K562 (cell line): ENCODE data around the gene RAI14. TPM values are rescaled to one million over a fixed set of nuclear protein-coding genes. Genes with fewer than 3 reads are reported as not detected.

ENCODE experiments used
- BDP1 ChIP-seq: IDR thresholded peaks from 3 replicates; pipeline ENCODE4 v1.6.1; 2011; ENCODE audit not compliant: insufficient read length, insufficient read depth
- CBFA2T3 ChIP-seq: fragments of 450-650 bp; IDR thresholded peaks from 2 replicates; pipeline ENCODE4 v1.6.1; 2017
- CEBPG ChIP-seq, 3 experiments: fragments of 200-800 bp in 1 of 3; sonication (Bioruptor generic) in 1 of 3; sonication (generic) in 1 of 3; formaldehyde crosslinking in 1 of 3; IDR thresholded peaks in 2 of 3; conservative IDR thresholded peaks in 1 of 3; 2 replicates each; pipeline versions ENCODE4 v1.6.1 to v1.8.0; 2016 to 2022; ENCODE audit warnings: missing compliant biosample characterization in 2 of 3, missing genetic modification characterization in 2 of 3, mild to moderate bottlenecking in 1 of 3, missing genetic modification reagents in 1 of 3
- CGGBP1 ChIP-seq: fragments of 250-450 bp; sonication (Bioruptor Pico); IDR thresholded peaks from 2 replicates; pipeline ENCODE4 v1.9.0; 2021; ENCODE audit warnings: mild to moderate bottlenecking
- CREBBP ChIP-seq: IDR thresholded peaks from one replicate; pipeline ENCODE4 v1.6.1; 2012; ENCODE audit warnings: low read depth, mild to moderate bottlenecking, control low read depth, inconsistent platforms, low read length
- E2F6 ChIP-seq, 2 experiments: IDR thresholded peaks; 2 replicates each; pipeline ENCODE4 v1.6.1; 2011; ENCODE audit warnings: borderline replicate concordance in 1 of 2, control low read depth in 1 of 2, low read depth in 1 of 2, low read length in 1 of 2, mild to moderate bottlenecking in 1 of 2, mixed read lengths in 1 of 2, moderate library complexity in 1 of 2; ENCODE audit not compliant: insufficient read depth in 1 of 2, insufficient read length in 1 of 2, poor library complexity in 1 of 2, severe bottlenecking in 1 of 2; ENCODE audit errors: extremely low read depth in 1 of 2
- FOXO4 ChIP-seq: fragments of 450-650 bp; formaldehyde crosslinking; IDR thresholded peaks from 2 replicates; pipeline ENCODE4 v1.4.0; 2020; ENCODE audit warnings: mild to moderate bottlenecking, moderate library complexity
- HOMEZ ChIP-seq: fragments of 250-450 bp; sonication (Bioruptor Pico); IDR thresholded peaks from 2 replicates; pipeline ENCODE4 v1.4.0; 2020; ENCODE audit warnings: mild to moderate bottlenecking, moderate library complexity
- PBX2 ChIP-seq, 2 experiments: IDR thresholded peaks in 1 of 2; conservative IDR thresholded peaks in 1 of 2; 2 replicates each; pipeline ENCODE4 v1.6.1; 2016; ENCODE audit warnings: low read depth in 2 of 2, mild to moderate bottlenecking in 1 of 2, missing compliant biosample characterization in 1 of 2, missing genetic modification characterization in 1 of 2, moderate library complexity in 1 of 2
- POU5F1 ChIP-seq: fragments of 150-350 bp; IDR thresholded peaks from 2 replicates; pipeline ENCODE4 v1.6.1; 2014; ENCODE audit warnings: borderline replicate concordance, low read length, low read depth, mild to moderate bottlenecking; ENCODE audit not compliant: partially characterized antibody
- RBM14 ChIP-seq: fragments of 200-400 bp; formaldehyde crosslinking; IDR thresholded peaks from 2 replicates; pipeline ENCODE4 v1.6.1; 2018; ENCODE audit warnings: low read depth, mild to moderate bottlenecking, low read length, moderate library complexity, borderline replicate concordance; ENCODE audit not compliant: insufficient read depth
- RCOR1 ChIP-seq, 2 experiments: IDR thresholded peaks; 2 replicates each; pipeline ENCODE4 v1.6.1; 2012; ENCODE audit warnings: low read depth in 2 of 2, low read length in 2 of 2, borderline replicate concordance in 1 of 2, improper control_type of control experiment in 1 of 2
- SETDB1 ChIP-seq: IDR thresholded peaks from one replicate; pipeline ENCODE4 v1.6.1; 2012; ENCODE audit warnings: low read length, control low read depth, inconsistent platforms
- TEAD2 ChIP-seq: fragments of 450-650 bp; IDR thresholded peaks from 2 replicates; pipeline ENCODE4 v1.6.1; 2016; ENCODE audit warnings: missing genetic modification characterization, control low read depth, missing compliant biosample characterization
- UBTF ChIP-seq, 2 experiments: IDR thresholded peaks; 2 replicates each; pipeline ENCODE4 v1.6.1; 2012; ENCODE audit warnings: improper control_type of control experiment in 2 of 2, low read depth in 2 of 2, low read length in 2 of 2, borderline replicate concordance in 1 of 2
- ZNF584 ChIP-seq: fragments of 200-800 bp; sonication (Bioruptor generic); IDR thresholded peaks from 2 replicates; pipeline ENCODE4 v1.6.1; 2016; ENCODE audit warnings: low read depth, mild to moderate bottlenecking, missing genetic modification characterization, missing compliant biosample characterization
- polyA plus RNA-seq, 8 experiments: library from polyadenylated mRNA; depleted of rRNA in 4 of 8; stranded (reverse) in 5 of 8; unstranded in 3 of 8; fragments of >200 nt; fragmentation: Nextera tagmentation in 2 of 8; fragmentation: Illumina TruSeq in 1 of 8; extraction: Ambion mirVana in 2 of 8; extraction: Trizol in 1 of 8; gene quantifications; 2 replicates each; pipeline versions ENCODE4 v1.2.1 to v1.2.3, GENCODE V29; 2011 to 2014; ENCODE audit warnings: inconsistent platforms in 1 of 8, missing spikeins in 1 of 8
- total RNA-seq, 7 experiments: library from RNA; depleted of rRNA in 6 of 7; stranded (reverse); fragments of >200 nt in 6 of 7; fragmentation: Illumina TruSeq in 2 of 7; extraction: Trizol in 2 of 7; gene quantifications; 2 replicates each; pipeline versions ENCODE4 v1.2.1 to v1.2.3, GENCODE V29; 2011 to 2021; ENCODE audit warnings: low replicate concordance in 1 of 7

The RAI14 gene
- total and polyA plus RNA-seq, 9 of the 15 experiments (the other 6 are each of a cell fraction or from before 2014, with no cell fraction given): 11.3 to 82.5 (median 34.8) TPM

GRCh38 chr5:34869256-34869655, 213.1 kb downstream of the RAI14 start (continued):
- no peak for TF ChIP-seq HOMEZ (CRISPR knock-in tag)
- TF ChIP-seq PBX2 (CRISPR knock-in tag; IDR thresholded peaks at IDR 0.05; ENCODE audit: low read depth): no peak
- TF ChIP-seq PBX2 (tag; conservative IDR thresholded peaks at IDR 0.05; ENCODE audit: low read depth): peak; percentile 55; the same call in 1 of the 2 replicates
- no peak for TF ChIP-seq CEBPG (CRISPR knock-in tag; IDR thresholded peaks at IDR 0.05)
- no peak for TF ChIP-seq CEBPG (tag; conservative IDR thresholded peaks at IDR 0.05 in 1 of 2, IDR thresholded peaks at IDR 0.05 in 1 of 2)
- no peak for TF ChIP-seq CGGBP1
- TF ChIP-seq RCOR1 (IDR thresholded peaks at IDR 0.05; ENCODE audit: borderline replicate concordance in 1 of 2, low read depth in 2 of 2, low read length in 2 of 2): peak in 1 of 2 experiments; percentile 34; a peak in 1 of 4 replicates
- TF ChIP-seq TEAD2: no peak
- no peak for TF ChIP-seq RBM14
- TF ChIP-seq FOXO4 (CRISPR knock-in tag): no peak
- TF ChIP-seq POU5F1: no peak
- no peak for TF ChIP-seq E2F6 (IDR thresholded peaks at IDR 0.05; ENCODE audit: borderline replicate concordance in 1 of 2, extremely low read depth in 1 of 2, insufficient read depth in 1 of 2, insufficient read length in 1 of 2, low read depth in 1 of 2, low read length in 1 of 2, poor library complexity in 1 of 2, severe bottlenecking in 1 of 2)
- no peak for TF ChIP-seq CREBBP
- no peak for TF ChIP-seq BDP1
- peak; percentile 35 for TF ChIP-seq CBFA2T3
- no peak for TF ChIP-seq ZNF584 (CRISPR knock-in tag)
- TF ChIP-seq SETDB1: no peak
- TF ChIP-seq UBTF (IDR thresholded peaks at IDR 0.05; ENCODE audit: borderline replicate concordance in 1 of 2, low read depth in 2 of 2, low read length in 2 of 2): no peak
